HT1080 (cell line): ENCODE measurements around the gene GRIN3B. TPM values are rescaled to one million over a fixed set of nuclear protein-coding genes. Genes with fewer than 3 reads are reported as not detected.

Experiments used
- DNase-seq: peaks from one replicate; pipeline ENCODE4 v3.0.0-alpha.2; 2015; ENCODE audit warnings: low read depth
- total RNA-seq: library from RNA; depleted of rRNA; stranded (reverse); fragments of >200 nt; shearing (Covaris generic); gene quantifications from 2 replicates; pipeline ENCODE4 v1.2.3, GENCODE V29; 2014

Gene GRIN3B
- total RNA-seq, 1 experiment from 2014 or later, result not detected

DNA sequence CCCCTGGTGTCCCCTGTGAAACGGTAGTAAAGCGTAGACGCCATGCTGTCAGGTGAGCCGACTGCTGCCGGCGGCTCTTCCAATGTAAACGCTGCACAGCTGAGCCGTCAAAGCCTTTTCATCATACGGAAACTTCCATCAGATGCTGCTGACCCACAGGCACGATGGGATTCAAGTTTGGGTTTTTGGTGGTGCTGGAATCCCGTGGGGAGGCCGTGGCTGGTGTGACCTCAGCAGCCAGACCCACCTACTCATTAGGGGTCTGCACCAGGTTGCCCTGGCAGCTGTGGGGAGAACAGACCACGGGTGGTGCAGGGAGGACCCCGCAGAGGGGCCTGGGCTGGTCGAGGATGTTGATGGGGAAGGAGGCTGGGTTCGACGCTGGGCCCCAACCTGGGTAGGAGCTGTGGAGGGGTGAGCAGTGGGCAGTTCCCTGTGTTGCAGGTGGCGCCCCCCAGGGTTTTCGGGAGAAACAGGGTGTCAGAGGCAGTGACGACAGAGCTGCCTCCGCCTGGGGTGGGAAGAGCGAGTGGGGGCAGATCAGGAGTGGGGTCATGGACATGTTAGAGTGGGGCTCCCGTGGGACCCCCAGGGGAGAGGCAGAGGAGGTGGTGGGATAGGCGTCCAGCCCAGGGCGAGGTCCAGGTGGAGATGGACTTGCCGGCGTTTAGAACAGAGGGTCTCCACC is 6.6 kb downstream of the GRIN3B start:
- no peak for DNase-seq

DNA sequence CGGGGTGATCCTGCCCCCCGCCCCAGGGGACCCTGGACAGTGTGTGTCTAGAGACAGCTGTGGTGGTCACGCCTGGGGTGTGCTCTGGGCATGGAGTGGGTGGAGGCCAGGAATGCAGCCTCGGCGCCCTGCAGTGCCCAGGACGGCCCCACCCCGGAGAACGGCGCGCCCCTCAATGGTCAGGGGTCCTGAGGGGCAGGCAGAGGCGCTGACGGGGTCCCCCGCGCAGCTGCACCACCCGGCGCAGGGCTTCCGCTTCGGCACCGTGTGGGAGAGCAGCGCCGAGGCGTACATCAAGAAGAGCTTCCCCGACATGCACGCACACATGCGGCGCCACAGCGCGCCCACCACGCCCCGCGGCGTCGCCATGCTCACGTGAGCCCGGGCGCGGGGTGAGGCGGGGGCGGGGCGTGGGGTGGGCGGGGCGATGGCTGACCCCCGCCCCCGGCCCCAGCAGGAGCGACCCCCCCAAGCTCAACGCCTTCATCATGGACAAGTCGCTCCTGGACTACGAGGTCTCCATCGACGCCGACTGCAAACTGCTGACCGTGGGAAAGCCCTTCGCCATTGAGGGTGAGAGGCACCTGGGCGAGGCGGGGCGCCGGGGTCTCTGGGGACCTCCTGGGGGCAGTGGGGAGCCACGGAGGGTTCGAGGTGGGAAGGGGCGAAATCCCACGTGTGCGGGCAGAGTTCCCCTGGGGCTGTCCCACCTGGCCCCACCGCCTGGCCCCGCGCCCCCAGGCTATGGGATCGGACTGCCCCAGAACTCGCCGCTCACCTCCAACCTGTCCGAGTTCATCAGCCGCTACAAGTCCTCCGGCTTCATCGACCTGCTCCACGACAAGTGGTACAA is 7.4 kb downstream of the GRIN3B start:
- no peak for DNase-seq

DNA sequence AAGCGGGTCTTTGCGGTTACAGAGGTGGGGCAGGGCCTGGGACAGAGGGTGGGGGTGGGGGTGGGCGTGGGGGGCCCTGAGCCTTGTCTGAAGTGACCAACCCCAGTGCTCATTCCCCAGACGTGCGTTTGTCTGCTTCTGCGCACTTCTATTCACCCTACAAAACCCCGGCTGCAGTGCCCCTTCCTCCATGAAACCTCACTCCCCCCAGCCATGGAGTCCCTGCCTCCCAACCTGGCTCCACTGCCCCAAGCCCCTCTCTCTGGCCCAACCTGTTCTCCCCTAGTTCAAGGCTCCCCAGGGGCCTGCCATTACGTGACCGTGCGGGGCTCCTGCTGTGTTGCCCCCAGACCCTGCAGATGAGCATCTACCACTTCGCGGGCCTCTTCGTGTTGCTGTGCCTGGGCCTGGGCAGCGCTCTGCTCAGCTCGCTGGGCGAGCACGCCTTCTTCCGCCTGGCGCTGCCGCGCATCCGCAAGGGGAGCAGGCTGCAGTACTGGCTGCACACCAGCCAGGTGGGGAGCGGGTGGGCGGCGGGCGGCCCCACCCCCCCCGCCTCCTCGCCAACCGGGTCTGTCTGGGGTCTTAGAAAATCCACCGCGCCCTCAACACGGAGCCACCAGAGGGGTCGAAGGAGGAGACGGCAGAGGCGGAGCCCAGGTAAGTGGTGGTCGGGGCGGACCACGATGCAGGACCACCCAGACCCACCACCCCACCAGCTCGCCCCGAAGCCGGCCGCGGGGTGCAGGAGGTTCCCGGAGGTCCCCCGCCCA is 8.2 kb downstream of the GRIN3B start:
- DNase-seq, result no peak

DNA sequence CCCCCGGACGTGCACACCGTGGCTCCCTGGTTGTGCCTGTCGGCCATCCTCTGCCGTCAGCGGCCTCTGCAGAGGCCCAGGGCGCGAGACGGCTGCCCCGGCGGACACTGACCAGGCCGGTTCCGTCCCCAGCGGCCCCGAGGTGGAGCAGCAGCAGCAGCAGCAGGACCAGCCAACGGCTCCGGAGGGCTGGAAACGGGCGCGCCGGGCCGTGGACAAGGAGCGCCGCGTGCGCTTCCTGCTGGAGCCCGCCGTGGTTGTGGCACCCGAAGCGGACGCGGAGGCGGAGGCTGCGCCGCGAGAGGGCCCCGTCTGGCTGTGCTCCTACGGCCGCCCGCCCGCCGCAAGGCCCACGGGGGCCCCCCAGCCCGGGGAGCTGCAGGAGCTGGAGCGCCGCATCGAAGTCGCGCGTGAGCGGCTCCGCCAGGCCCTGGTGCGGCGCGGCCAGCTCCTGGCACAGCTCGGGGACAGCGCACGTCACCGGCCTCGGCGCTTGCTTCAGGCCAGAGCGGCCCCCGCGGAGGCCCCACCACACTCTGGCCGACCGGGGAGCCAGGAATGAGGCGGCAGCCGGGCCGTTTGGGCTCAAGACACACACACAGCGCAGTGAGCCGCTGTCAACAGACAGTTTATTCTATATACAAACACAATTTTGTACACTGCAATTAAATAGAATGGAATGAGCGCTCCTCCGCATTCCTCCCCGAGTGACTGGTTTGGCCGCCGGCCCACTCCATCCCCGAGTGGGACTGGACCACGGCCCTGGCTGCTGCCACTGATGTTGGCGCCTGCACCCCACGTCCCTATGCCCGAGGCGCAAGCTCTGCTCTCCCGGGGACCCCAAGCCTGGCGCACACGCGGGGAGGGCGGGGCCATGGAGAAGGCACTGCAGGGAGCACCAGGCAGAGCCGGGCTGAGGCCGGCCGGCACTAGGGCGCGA is 9.1 kb downstream of the GRIN3B start:
- DNase-seq, result no peak

DNA sequence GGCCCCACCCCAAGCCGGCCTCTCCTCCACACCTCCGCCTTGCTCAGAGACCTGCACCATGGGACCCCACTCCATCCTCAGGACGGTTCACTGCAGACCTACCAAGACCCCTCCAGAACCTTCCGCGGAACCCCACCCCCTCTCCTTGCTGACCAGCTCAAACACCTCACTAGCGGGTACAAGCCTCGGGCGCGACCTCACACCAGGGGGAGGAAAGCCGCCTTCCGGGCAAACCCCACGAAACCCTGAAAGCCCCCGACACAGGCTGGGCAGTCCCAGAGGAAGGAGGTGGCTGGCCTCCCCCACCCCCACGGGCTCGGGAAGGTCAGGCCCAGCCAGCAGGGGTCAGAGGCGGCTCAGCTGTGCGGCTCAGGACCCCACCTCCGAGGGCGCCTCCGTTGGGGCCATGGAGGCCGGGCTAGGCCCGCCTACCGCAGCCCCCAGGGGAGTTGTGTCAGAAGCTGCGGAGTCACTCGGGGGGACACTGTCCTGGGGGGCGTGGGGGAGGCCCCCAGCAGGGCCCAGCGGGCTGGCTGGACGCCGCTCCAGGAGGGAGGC is 9.8 kb downstream of the GRIN3B start:
- no peak for DNase-seq

DNA sequence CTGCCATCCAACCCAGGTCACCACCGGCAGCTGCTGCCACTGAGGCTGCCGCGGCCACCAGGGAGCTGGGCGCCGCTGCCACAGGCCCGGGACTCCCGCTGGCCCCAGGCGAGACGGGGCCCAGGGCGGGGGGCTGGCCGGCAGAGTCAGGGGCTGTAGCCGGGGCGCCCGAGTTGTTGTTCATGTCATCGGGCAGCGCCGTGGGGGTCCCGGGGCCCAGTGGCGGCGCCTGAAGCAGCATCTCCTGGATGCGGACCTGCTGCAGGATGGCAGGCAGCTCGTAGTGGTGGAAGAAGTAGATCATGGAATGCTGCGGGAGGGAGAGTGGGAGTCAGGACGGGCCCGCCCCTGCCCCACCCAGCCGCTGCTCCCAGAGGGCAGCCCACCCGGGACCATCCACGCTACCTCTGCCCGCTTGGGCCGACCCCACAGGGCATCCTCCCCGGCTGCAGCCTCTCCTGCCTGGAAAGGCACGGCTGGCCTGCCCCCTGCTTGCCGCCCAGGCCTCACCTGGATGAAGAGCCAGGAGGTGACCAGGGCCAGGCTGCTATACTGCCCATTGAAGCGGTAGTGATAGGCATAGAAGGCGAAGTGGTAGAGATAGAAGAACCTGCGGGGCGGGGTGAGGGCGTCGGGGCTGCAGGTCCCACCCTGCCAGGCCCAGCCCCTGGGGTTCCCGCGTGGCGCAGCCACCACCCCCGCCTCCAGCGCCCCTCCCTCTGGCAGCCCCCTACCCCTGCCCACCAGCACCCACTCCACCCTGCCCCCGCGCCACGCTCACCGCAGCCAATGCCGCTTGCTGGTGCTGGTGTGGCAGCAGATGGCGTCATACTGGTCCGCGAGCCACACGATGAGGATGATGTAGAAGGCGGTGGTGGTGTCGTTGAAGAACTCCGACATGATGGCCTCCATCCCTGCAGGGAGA is 10.6 kb downstream of the GRIN3B start:
- DNase-seq, result no peak

DNA sequence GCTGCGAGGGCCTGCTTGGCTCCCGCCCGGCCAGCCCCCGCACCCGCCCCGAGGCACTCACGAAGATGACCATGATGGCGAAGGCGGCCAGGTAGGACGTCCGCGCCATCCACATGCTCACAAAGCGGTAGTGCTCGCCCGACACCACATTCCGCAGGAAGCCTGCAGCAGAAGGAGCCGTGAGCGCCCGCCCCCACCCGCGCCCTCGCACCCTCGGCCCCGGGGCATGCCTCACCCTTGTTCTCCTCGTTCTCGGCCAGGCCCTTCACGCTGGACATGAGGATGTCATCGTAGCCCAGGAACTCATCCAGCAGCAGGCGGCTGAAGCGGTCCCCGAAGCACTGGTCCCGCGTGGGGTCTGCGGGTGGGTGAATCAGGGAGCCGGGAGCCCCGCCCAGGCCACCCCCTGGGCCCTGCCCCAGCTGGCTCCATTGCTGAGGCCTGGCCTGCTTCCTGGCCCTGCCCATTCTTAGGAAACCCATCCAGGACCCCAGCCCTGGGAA is 11.7 kb downstream of the GRIN3B start:
- no peak for DNase-seq

DNA sequence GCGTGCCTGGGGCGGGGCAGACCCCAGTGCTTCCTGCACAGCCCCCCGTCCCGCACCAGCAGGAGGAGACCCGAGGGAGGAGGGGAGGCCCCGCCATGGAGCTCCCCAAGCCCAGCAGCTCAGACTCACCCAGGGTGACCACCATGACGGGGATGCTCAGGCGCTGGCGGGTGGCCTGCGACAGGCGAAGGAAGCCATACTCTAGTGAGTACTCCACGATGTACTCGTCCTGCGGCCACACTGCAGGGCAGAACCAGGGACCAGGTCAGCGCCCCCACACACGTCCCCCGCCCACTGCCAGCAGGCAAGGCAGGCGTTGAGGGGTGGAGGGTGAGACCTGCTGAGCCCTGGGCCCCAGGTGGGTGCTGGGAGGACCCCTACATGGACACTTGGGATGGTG is 12.1 kb downstream of the GRIN3B start:
- DNase-seq, result no peak

DNA sequence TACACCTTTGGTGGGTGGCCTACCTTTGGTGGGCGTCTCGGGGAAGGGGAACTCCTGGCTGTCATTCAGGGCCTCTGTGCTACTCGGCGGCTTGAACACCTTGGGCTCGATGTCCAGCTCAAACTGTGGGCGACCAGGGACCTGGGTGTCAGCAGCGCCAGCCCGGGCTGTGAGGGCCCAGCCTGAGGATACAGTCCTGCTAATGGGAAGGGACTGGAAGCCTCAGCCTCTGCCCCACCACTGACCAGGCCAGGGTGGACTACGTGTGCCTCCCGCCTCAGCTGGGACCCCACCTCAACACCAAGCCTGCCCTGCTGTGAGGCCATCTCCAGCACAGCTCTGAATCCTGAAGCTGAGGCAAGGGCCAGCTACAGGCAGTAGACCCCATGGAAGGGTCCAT is 13.0 kb downstream of the GRIN3B start:
- DNase-seq, result no peak

DNA sequence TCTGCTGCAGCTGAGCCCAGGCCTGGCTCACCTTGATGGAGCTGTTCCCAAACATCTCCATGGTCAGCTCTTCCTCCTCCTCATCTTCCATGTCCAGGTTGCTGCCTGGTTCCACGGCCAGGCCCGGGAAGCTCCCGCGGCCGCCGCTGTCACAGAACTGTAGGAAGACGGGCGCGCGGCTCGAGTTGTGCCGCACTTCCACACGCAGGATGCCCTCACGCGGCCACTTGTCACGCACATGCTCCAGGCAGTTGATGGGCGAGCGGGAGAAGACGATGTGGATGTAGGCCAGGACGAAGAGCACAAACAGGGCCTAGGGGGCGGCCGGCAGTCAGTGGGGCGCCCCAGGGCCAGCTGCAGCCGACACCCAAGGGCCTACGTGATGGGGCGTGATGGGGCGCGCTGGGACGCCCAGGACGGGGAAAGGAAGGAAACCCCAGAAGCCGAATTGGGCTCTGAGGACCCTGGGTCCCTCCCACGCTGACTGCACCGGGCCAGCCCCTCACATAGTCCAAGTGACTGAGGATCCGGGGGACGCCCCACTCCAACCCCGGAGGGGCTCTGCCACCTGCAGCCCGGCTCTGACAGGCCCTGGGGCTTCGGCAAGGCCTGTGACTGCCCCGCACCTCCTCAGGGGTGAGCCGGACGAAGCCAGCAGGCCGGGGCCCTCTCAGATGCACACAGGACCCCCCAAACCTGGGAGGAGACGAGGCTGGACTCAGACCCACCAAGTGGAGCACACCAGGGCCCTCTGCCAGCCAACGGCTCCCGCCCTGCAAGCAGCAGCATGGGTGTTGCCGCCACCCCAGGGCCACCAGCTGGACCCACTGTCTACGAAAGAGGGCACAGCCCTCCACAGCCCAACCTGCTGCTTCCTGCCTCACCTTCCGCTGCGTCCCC is 14.2 kb downstream of the GRIN3B start:
- no peak for DNase-seq

DNA sequence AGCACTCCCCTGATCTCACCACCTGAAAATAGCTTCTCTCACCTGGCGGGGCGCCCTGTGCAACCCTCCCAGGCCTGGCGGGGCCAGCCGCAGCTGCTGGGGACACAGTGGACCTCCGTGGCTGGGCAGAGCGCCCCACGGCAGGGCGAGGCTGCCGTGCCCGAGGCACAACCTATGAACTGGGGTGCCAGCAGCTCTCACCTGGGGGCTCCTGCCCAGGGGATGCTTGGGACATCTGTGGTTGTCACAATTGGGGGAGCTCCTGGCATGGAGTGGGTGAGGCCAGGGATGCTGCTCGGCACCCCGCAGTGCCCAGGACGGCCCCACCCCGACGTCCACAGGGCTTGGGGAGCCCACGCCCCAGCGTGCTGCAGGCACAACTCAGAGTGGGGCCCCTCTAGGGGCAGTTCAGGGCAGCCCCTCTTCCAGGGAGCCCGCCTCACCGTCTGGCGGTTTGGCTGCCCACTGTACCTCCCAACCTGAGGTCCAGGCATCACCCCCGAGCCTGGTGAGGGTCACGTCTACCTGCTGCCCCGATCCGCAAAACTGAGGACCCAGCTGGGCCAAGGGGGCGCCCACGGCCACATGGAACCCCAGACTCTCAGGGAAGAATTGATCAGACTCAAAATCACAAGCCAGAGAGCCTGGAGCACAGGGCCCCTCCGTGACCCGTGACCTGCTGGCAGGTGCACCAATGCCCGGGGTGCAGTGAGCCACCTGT is 15.0 kb downstream of the GRIN3B start:
- DNase-seq, result no peak

DNA sequence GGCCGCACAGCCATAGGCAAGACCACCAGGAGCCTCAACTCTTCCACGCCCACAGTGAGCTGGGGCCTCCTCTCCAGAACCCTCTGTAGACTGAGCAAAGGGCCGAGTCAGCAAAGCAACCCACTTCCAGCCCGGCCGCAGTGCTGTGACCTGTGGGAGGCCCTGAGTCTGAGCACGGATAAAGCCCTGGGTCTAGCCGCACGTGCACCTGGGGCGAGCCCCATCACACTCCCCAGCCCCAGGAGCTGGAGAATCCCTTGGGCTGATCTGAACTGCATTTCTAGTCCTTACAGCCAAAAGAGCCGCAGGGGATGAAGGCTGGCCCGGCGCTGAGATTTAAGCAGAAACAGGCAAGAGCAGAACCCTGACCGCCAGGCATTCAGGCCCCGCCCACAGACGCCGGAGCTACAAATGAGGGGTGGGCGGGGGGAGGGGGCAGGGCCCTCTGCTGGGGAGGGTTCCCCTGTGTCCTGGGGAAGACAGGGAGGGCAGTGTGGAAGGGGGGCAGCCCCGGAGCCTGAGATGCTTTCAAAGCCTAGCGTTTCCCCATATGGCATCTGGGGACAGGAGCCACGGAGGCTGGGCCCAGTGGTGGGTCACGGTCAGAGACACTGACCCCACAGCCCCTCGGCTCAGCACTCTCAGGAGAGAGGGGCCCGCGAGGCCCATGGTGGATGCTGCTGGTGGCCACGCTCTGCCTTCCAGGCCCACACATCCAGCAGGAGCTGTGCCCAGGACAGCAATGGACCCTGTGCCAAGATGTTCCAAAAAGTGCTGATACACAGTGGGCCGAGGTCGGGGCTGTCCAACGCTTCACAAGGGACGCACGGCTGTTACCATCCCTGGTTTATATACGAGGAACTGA is 15.8 kb downstream of the GRIN3B start:
- no peak for DNase-seq

DNA sequence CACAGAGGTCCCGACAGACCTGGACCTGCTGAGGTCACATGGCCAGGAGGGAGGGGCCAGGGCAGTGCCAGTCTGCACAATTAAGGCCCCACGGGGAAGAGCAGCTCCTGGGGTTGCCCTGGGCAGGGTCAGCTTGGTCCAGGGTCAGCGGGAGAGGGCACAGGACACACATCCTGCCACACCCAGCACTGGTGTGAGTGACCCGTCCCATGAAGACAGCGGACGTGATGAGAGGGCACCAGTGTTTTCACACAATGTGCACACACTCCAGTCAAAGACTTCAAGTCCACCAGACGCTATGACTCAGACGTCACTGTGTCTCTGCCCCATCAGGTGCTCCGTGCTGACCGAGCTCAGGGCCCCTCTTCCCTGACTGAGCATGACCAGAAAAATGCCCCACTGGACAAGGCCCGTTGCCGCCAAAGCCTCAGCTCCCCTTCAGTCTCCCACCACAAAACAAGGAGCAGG is 16.5 kb downstream of the GRIN3B start:
- DNase-seq, result no peak

DNA sequence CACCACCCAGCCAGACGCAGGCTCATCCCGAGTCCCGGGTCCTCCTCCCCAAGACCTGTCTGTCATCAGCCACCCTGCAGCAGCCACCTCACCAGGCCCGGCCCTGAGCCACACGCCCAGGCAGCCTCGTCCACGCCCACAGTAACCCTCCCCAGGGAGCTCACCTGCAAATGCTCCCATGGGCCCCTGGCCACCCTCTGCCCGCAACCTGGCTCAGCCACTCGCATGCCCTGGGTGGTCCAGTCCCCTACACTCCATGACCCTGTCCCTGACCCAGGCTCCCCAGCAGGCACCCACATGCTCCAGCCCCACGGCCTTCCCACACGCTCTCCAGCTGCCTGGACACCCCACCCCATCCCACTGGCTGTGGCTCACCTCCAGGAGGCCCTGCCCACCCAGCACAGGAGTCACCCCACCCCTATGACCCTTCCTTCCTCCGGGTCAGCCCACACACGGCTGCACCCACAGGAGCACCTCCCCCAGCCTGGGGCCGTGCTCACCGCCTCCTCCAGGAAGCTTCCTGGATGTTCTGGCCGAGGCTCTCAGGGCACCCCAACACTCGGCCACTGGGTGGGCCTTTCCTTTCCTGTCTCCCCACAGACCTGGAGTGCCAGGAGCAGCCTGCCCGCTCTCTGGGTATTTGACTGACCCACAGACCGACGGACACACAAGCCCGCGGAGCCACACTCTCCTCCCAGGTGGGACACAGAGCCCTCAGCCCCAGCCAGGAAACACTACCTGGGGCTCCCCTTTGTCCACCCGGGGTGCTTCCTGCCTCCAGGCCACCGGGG is 17.1 kb downstream of the GRIN3B start:
- no peak for DNase-seq

DNA sequence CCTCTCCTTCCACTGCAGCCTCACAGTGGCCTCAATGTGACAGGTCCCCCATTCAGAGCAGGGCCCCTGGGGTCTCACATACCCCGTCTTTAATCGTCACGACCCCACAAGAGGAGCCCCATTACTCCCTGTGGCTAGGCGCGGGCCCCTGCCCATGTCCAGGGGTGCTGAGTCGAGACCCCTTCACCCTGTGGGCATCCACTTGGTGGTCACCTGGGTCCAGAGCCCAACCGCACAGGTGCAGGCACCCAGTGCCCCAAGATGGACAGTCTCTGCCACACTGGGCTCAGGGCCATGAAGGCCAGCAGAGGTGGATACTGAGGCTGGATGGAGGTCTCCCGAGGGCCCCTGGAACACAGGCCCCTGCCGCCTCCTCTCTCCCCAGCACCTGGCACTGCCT is 17.7 kb downstream of the GRIN3B start:
- no peak for DNase-seq

DNA sequence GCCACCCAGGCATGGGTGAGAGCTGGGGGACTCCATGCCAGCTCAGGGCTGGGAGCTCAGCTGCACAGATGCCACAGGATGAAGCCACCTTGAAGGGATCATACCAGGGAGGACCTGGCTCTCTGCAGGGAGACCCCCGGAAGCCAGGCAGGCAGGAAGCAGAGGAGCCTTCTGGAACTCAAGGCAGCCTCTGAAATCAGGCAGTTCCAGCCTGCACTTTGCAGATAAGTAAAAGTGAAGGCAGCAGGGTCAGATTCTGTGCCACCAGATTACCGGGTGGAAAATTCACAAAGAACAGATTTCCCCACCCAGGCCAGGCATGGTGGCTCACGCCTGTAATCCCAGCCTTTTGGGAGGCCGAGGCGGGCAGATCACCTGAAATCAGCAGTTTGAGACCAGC is 18.2 kb downstream of the GRIN3B start:
- DNase-seq, result no peak
